ENCODE measurements around the gene KLF2. TPM values are rescaled to one million over a fixed set of nuclear protein-coding genes. Genes with fewer than 3 reads are reported as not detected.
A peak's percentile ranks its signal among the peaks of the same experiment; 100 is the strongest.

KLF2 gene
- total RNA-seq, 1 donor from 2014 or later: 65.2 TPM

DNA sequence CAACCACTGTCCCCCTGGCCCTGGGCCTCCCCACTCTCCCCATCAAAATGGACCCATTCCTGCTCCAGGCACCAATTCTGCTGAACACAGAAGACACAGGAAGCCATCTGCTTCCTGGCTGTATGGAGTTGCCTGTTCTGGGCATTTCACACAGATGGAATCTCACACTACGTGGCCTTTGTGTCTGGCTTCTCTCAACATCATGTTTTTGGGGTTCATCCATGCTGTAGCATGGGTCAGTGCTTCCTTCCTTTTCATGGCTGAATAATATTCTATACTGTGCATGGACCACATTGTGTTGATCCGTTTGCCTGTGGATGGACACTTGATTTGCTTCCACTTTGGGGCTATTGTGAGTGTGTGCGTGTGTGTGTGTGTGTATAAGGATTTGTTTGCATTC lies 15.0 kb upstream of the KLF2 start:
- H3K9me3 ChIP-seq (replicated peaks): no peaks in the 10 kb centered on the region
- H3K36me3 ChIP-seq: no peaks in the 10 kb centered on the region
- H3K4me3 ChIP-seq: no peak overlapping the region
- H3K4me1 ChIP-seq: peaks cover 13% of the 10 kb centered on the region
- intact Hi-C loops (cut with micrococcal nuclease): no loop called here
- no peaks in the 10 kb centered on the region for H3K27me3 ChIP-seq (ENCODE audit: low read depth)
- TF ChIP-seq, protein P1, sequence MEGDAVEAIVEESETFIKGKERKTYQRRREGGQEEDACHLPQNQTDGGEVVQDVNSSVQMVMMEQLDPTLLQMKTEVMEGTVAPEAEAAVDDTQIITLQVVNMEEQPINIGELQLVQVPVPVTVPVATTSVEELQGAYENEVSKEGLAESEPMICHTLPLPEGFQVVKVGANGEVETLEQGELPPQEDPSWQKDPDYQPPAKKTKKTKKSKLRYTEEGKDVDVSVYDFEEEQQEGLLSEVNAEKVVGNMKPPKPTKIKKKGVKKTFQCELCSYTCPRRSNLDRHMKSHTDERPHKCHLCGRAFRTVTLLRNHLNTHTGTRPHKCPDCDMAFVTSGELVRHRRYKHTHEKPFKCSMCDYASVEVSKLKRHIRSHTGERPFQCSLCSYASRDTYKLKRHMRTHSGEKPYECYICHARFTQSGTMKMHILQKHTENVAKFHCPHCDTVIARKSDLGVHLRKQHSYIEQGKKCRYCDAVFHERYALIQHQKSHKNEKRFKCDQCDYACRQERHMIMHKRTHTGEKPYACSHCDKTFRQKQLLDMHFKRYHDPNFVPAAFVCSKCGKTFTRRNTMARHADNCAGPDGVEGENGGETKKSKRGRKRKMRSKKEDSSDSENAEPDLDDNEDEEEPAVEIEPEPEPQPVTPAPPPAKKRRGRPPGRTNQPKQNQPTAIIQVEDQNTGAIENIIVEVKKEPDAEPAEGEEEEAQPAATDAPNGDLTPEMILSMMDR (IDR thresholded peaks at IDR 0.05; ENCODE audit: borderline replicate concordance): no peak
- DNase-seq: no peak
- H3K27ac ChIP-seq (replicated peaks): no peak overlapping the region

DNA sequence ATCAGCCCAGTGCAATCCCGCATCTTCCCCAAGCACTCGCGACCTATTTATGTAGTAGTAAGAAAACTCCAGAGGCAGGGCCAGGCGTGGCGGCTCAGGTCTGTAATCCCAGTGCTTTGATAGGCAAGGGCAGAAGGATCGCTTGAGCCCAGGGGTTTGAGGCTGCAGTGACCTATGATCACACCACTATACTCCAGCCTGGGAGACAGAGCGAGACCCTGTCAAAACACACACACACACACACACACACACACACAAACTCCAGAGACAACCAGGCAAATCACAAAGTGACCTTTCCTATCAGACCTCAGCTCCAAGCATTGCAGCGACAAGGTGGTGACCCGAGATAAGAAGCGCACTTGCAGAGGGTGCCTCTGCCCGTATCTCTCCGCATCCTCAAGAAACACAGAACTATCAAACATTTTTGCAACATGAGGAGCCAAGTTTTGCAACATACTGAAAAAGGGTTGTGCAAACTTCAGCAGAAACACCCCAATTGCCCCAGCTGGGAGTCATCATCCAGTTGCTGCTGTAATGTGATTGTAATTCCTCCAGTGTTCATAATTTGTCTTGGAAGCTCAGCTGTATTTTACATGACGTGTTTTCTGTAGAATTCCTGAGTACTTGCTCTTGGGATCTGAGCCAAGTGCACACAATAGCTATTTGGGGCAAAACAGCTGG lies 8.7 kb upstream of the KLF2 start:
- Histone ChIP-seq H3K27me3 (ENCODE audit: low read depth) (no peaks in the 10 kb centered on the region), H3K36me3 (no peaks in the 10 kb centered on the region), H3K9me3 (replicated peaks) (no peaks in the 10 kb centered on the region), H3K4me3 (peak overlapping the region; percentile 0), H3K4me1 (peaks cover 49% of the 10 kb centered on the region), H3K27ac (replicated peaks) (peak overlapping the region; percentile 88)
- TF ChIP-seq, protein P1 (IDR thresholded peaks at IDR 0.05; ENCODE audit: borderline replicate concordance): no peak
- peak; percentile 52 for DNase-seq
- intact Hi-C loops (cut with micrococcal nuclease): no loop called here

DNA sequence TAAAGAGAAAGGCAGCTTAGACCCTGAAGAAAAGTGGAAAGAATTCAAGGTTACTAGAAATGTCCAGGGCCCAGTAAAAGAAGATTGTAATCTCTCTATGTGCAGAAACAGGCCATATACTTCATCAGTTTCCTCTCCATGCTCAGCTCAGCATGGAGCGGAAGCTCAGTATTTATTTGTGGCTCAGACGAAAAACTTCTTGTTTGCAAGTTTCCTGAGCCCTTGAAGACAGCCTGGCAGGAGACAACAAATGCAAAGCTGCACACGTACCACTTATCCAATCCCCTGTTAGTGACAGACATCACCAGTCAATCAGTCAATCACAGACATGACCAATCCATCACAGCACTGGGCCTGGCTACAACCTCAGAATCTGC lies 8.1 kb upstream of the KLF2 start:
- H3K27ac ChIP-seq (replicated peaks): peak overlapping the region; percentile 88
- no peaks in the 10 kb centered on the region for H3K36me3 ChIP-seq
- peaks cover 49% of the 10 kb centered on the region for H3K4me1 ChIP-seq
- TF ChIP-seq, protein P1 (IDR thresholded peaks at IDR 0.05; ENCODE audit: borderline replicate concordance): no peak
- intact Hi-C loops (cut with micrococcal nuclease): no loop called here
- H3K27me3 ChIP-seq (ENCODE audit: low read depth): no peaks in the 10 kb centered on the region
- no peak overlapping the region for H3K4me3 ChIP-seq
- no peaks in the 10 kb centered on the region for H3K9me3 ChIP-seq (replicated peaks)
- no peak for DNase-seq

DNA sequence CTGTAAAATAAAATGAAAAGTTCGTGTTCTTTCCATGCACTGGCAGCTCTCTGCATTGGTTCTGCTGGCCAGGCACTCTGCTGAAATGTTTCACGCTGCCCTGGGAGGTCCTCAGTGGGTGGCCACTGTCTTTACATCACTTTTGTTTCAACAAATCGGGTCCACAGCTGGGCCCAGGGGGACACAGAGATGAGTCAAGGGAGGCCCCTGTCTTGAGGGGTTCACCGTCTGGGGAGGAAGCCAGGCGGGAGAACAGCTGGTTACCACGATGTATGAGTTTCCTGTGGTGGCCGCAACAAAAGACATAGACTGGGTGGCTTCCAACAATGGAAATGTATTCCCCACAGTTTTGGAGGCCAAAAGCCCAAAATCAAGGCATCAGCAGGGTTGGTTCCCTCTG lies 5.1 kb upstream of the KLF2 start:
- Histone ChIP-seq H3K27ac (replicated peaks) (peak overlapping the region; percentile 43), H3K4me1 (peaks cover 44% of the 10 kb centered on the region), H3K36me3 (no peaks in the 10 kb centered on the region), H3K27me3 (ENCODE audit: low read depth) (no peaks in the 10 kb centered on the region), H3K9me3 (replicated peaks) (no peaks in the 10 kb centered on the region), H3K4me3 (no peak overlapping the region)
- DNase-seq: no peak
- TF ChIP-seq, protein P1 (IDR thresholded peaks at IDR 0.05; ENCODE audit: borderline replicate concordance): no peak
- intact Hi-C loops (cut with micrococcal nuclease): no loop called here

DNA sequence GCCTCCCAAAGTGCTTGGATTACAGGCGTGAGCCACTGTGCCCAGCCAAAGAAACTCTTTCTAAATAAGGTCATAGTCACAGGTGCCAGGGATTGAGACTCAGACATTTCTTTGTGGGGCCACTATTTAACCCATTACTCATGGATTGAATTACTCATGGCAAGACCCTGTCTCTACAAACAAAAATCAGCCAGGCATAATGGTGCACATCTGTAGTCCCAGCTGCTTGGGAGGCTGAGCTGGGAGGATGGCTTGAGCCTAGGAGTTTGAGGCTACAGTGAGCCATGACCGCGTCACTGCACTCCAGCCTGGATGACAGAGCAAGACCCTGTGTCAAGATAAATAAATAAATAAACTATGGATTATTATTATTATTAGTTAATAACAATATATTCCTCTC lies 3.6 kb upstream of the KLF2 start:
- DNase-seq: no peak
- intact Hi-C loops (cut with micrococcal nuclease): no loop called here

More for the DNA sequence above, 3.6 kb upstream of the KLF2 start:
- no peaks in the 10 kb centered on the region for H3K27me3 ChIP-seq (ENCODE audit: low read depth)
- H3K27ac ChIP-seq (replicated peaks): no peak overlapping the region
- TF ChIP-seq, protein P1 (IDR thresholded peaks at IDR 0.05; ENCODE audit: borderline replicate concordance): no peak
- peaks cover 38% of the 10 kb centered on the region for H3K4me1 ChIP-seq
- H3K9me3 ChIP-seq (replicated peaks): no peaks in the 10 kb centered on the region
- H3K36me3 ChIP-seq: peaks cover 5% of the 10 kb centered on the region
- H3K4me3 ChIP-seq: no peak overlapping the region
